B cell (primary cell): ENCODE data around the gene PAM16. TPM values are rescaled to one million over a fixed set of nuclear protein-coding genes. Genes with fewer than 3 reads are reported as not detected.

Source experiments
- ATAC-seq: fragments of 200-7000 bp; cut with Tn5 transposase; one replicate; pipeline ENCODE4 v1.10.0; 2021; ENCODE audit warnings: low read depth, mild to moderate bottlenecking, moderate number of reproducible peaks, moderate library complexity
- CTCF ChIA-PET: fragments of 350-600 bp; sonication (Branson Sonifier 250); formaldehyde crosslinking; loops from one replicate; lab custom pipeline; 2021; ENCODE audit warnings: antibody characterized with exemption, inconsistent platforms; lab: Charles Lee
- POLR2A ChIA-PET: fragments of 350-600 bp; sonication (Branson Sonifier 250); formaldehyde crosslinking; loops from one replicate; lab custom pipeline; 2021; ENCODE audit warnings: antibody characterized with exemption; lab: Charles Lee
- DNase-seq: peaks from one replicate; pipeline ENCODE4 v3.0.0; 2013
- H2AFZ ChIP-seq: 2 replicates; pipeline ENCODE4 v1.6.1; 2012; ENCODE audit warnings: mild to moderate bottlenecking, low read depth, low read length; ENCODE audit not compliant: insufficient read depth, poor library complexity, severe bottlenecking
- H3K27ac ChIP-seq, 2 donors: 1 replicate in 1 of 2; 2 replicates in 1 of 2; pipeline ENCODE4 v1.5.1; 2012 to 2013; ENCODE audit warnings: low read length in 2 of 2, mild to moderate bottlenecking in 2 of 2, moderate library complexity in 1 of 2
- H3K27me3 ChIP-seq, 4 experiments: fragments of 200-600 bp in 1 of 4; sonication (generic) in 1 of 4; replicated peaks in 1 of 4; 1 replicate in 2 of 4; 2 replicates in 2 of 4; pipeline versions ENCODE4 v1.6.1 to v1.7.0; 2013 to 2016; ENCODE audit warnings: low read length in 3 of 4, mild to moderate bottlenecking in 2 of 4, mixed read lengths in 1 of 4, moderate library complexity in 1 of 4; ENCODE audit not compliant: insufficient read depth in 4 of 4, control insufficient read depth in 3 of 4; ENCODE audit errors: control extremely low read depth in 1 of 4
- H3K36me3 ChIP-seq, 2 experiments: replicated peaks in 1 of 2; 1 replicate in 1 of 2; 2 replicates in 1 of 2; pipeline versions ENCODE4 v1.6.1 to v1.7.1; 2013; ENCODE audit warnings: low read length in 1 of 2; ENCODE audit not compliant: insufficient read depth in 2 of 2, control insufficient read depth in 1 of 2; ENCODE audit errors: control extremely low read depth in 1 of 2, extremely low read depth in 1 of 2
- H3K4me1 ChIP-seq, 2 donors: fragments of 200-600 bp in 1 of 2; sonication (generic) in 1 of 2; 1 replicate in 1 of 2; 2 replicates in 1 of 2; pipeline versions ENCODE4 v1.5.1 to v1.6.1; 2013 to 2017; ENCODE audit warnings: low read length in 2 of 2; ENCODE audit not compliant: control insufficient read depth in 2 of 2, insufficient read depth in 2 of 2
- H3K4me2 ChIP-seq: replicated peaks from 2 replicates; pipeline ENCODE3; 2012; ENCODE audit warnings: mild to moderate bottlenecking, low read depth, low read length; ENCODE audit not compliant: poor library complexity, severe bottlenecking
- H3K4me3 ChIP-seq, 5 experiments: fragments of 200-600 bp in 1 of 5; sonication (generic) in 1 of 5; 1 replicate in 3 of 5; 2 replicates in 2 of 5; pipeline versions ENCODE4 v1.5.1 to v1.7.0; 2011 to 2016; ENCODE audit warnings: low read length in 4 of 5, mild to moderate bottlenecking in 4 of 5, low read depth in 2 of 5, control low read depth in 1 of 5, moderate library complexity in 1 of 5; ENCODE audit not compliant: insufficient read depth in 1 of 5; ENCODE audit errors: control extremely low read depth in 1 of 5, extremely low read depth in 1 of 5
- H3K79me2 ChIP-seq: fragments of 200-600 bp; sonication (generic); one replicate; pipeline ENCODE4 v1.6.0; 2016; ENCODE audit warnings: low read length; ENCODE audit not compliant: control insufficient read depth, insufficient read depth
- H3K9ac ChIP-seq: fragments of 200-600 bp; sonication (generic); 2 replicates; pipeline ENCODE4 v1.6.1; 2017; ENCODE audit warnings: mild to moderate bottlenecking, low read length, moderate library complexity
- H3K9me3 ChIP-seq, 3 donors: one replicate each; pipeline versions ENCODE4 v1.6.1 to v1.7.1; 2013; ENCODE audit warnings: low read length in 2 of 3; ENCODE audit not compliant: control insufficient read depth in 2 of 3, insufficient read depth in 1 of 3; ENCODE audit errors: control extremely low read depth in 1 of 3
- H4K20me1 ChIP-seq: 2 replicates; pipeline ENCODE4 v1.6.0; 2012; ENCODE audit warnings: mild to moderate bottlenecking, low read length; ENCODE audit not compliant: insufficient read depth, control insufficient read depth, poor library complexity, severe bottlenecking
- H3K27ac Mint-ChIP-seq: one replicate; pipeline ENCODE4 v1.8.0; 2021; ENCODE audit warnings: mixed read lengths
- H3K27me3 Mint-ChIP-seq: one replicate; pipeline ENCODE4 v1.8.0; 2021; ENCODE audit warnings: mixed read lengths
- H3K4me1 Mint-ChIP-seq: one replicate; pipeline ENCODE4 v1.8.0; 2021; ENCODE audit warnings: mixed read lengths
- H3K4me3 Mint-ChIP-seq: one replicate; pipeline ENCODE4 v1.8.0; 2021; ENCODE audit warnings: mixed read lengths
- H3K9me3 Mint-ChIP-seq: one replicate; pipeline ENCODE4 v1.8.0; 2022; ENCODE audit warnings: mixed read lengths; ENCODE audit not compliant: insufficient read depth
- CTCF ChIP-seq: fragments of 200-600 bp; IDR thresholded peaks from one replicate; pipeline ENCODE4 v1.8.0; 2022; ENCODE audit warnings: antibody characterized with exemption, mild to moderate bottlenecking
- EZH2 ChIP-seq: IDR thresholded peaks from 2 replicates; pipeline ENCODE4 v1.6.1; 2012; ENCODE audit warnings: borderline replicate concordance, low read depth, mild to moderate bottlenecking, moderate library complexity, low read length; ENCODE audit not compliant: insufficient read depth, poor library complexity, severe bottlenecking
- WGBS: methylation state at CpG from one replicate; pipeline ENCODE4 v1.1.5; 2013; ENCODE audit warnings: missing lambda C conversion rate; ENCODE audit not compliant: insufficient coverage; 5-methylcytosine and 5-hydroxymethylcytosine counted together
- intact Hi-C: fragments of 100-400 bp; cut with micrococcal nuclease; formaldehyde crosslinking; loops from one replicate; pipeline ENCODE4 v1.10.0; 2022
- polyA plus RNA-seq: library from polyadenylated mRNA; depleted of rRNA; stranded (reverse); fragments of >200 nt; gene quantifications from 2 replicates; pipeline ENCODE4 v1.2.3, GENCODE V29; 2012
- total RNA-seq, 2 donors: library from RNA; stranded (reverse); fragments of 120-200 nt in 1 of 2; gene quantifications; 1 replicate in 1 of 2; 2 replicates in 1 of 2; pipeline versions ENCODE4 v1.2.3 to v1.2.4, GENCODE V29; 2013 to 2022

Gene PAM16
- total and polyA plus RNA-seq, 2 donors (not counting 1 experiment from before 2014, with no cell fraction given): 57.3 to 64.1 TPM

GRCh38 chr16:4385789-4386450 is 34.8 kb upstream of the PAM16 start:
- peaks cover 60% of the 10 kb centered on the region for H3K79me2 ChIP-seq
- H3K27me3 Mint-ChIP-seq: no peaks in the 10 kb centered on the region
- no peak overlapping the region for H3K4me3 ChIP-seq
- intact Hi-C loops: no loop called here
- no peaks in the 10 kb centered on the region for H3K27me3 ChIP-seq
- H3K36me3 ChIP-seq: peaks cover 0 to 79% of the 10 kb centered on the region in 2 experiments
- no peak overlapping the region for H3K27ac Mint-ChIP-seq
- H3K4me3 Mint-ChIP-seq: no peak overlapping the region
- ChIA-PET CTCF (interaction anchor here (0.5 to 2.4 kb wide), 3 partner anchors 17 to 250 kb away, joined by 3 to 10 read pairs (median 3); no protein-coding TSS in a partner anchor), POLR2A (no interaction called here)
- no peak for TF ChIP-seq EZH2
- no peak for TF ChIP-seq CTCF
- H3K9ac ChIP-seq: no peak overlapping the region
- H3K4me1 ChIP-seq: no peaks in the 10 kb centered on the region
- H3K9me3 ChIP-seq: no peaks in the 10 kb centered on the region
- H4K20me1 ChIP-seq: peaks cover 98% of the 10 kb centered on the region
- DNase-seq (no peak), ATAC-seq (no peak)
- H3K9me3 Mint-ChIP-seq: no peaks in the 10 kb centered on the region
- H2AFZ ChIP-seq: no peak overlapping the region
- no peak overlapping the region for H3K27ac ChIP-seq
- WGBS: 94% methylated on average over 8 of the region's 11 CpGs
- no peaks in the 10 kb centered on the region for H3K4me1 Mint-ChIP-seq
- H3K4me2 ChIP-seq: no peak overlapping the region

- ChIA-PET POLR2A (no interaction called here), CTCF (interaction anchor here (1.3 to 2.4 kb wide), 2 partner anchors 18 to 26 kb away, joined by 3 to 10 read pairs; no protein-coding TSS in a partner anchor)
- no peak overlapping the region for H3K4me2 ChIP-seq
- no peak overlapping the region for H3K4me3 ChIP-seq
- no peaks in the 10 kb centered on the region for H3K9me3 ChIP-seq
- H3K27me3 ChIP-seq: no peaks in the 10 kb centered on the region
- no peak overlapping the region for H3K27ac Mint-ChIP-seq
- no peak overlapping the region for H3K4me3 Mint-ChIP-seq
- H3K27ac ChIP-seq: no peak overlapping the region
- H3K9me3 Mint-ChIP-seq: no peaks in the 10 kb centered on the region
- no peaks in the 10 kb centered on the region for H3K4me1 ChIP-seq
- no peaks in the 10 kb centered on the region for H3K27me3 Mint-ChIP-seq
- ATAC-seq (no peak), DNase-seq (no peak)
- no peak for TF ChIP-seq EZH2
- no peak for TF ChIP-seq CTCF
- peaks cover 0 to 78% of the 10 kb centered on the region in 2 experiments for H3K36me3 ChIP-seq
- WGBS: 96% methylated on average over 16 of the region's 20 CpGs
- H4K20me1 ChIP-seq: peaks cover 98% of the 10 kb centered on the region
- intact Hi-C loops: no loop called here
- no peak overlapping the region for H2AFZ ChIP-seq
- H3K79me2 ChIP-seq: peaks cover 55% of the 10 kb centered on the region
- H3K4me1 Mint-ChIP-seq: no peaks in the 10 kb centered on the region
- no peak overlapping the region for H3K9ac ChIP-seq
These were observed 34.1 kb upstream of the PAM16 start for GRCh38 chr16:4385066-4385788.
